Testis (tissue), 3 donors: ENCODE measurements around the gene CCDC188. TPM values are rescaled to one million over a fixed set of nuclear protein-coding genes. Genes with fewer than 3 reads are reported as not detected.

Experiments used
- DNase-seq: peaks from one replicate; pipeline ENCODE4 v3.0.0-alpha.2; 2019
- H3K27ac ChIP-seq, 2 donors: fragments of 200-600 bp; sonication (generic); one replicate each; pipeline ENCODE4 v1.5.1; 2019
- H3K27me3 ChIP-seq: fragments of 200-600 bp; sonication (generic); one replicate; pipeline ENCODE4 v1.5.1; 2019
- H3K36me3 ChIP-seq: fragments of 200-600 bp; sonication (generic); one replicate; pipeline ENCODE4 v1.5.1; 2017; ENCODE audit warnings: low read depth; ENCODE audit errors: missing control alignments
- H3K4me1 ChIP-seq: fragments of 200-600 bp; sonication (generic); one replicate; pipeline ENCODE4 v1.5.1; 2019
- H3K4me3 ChIP-seq, 2 donors: fragments of 200-600 bp; sonication (generic); one replicate each; pipeline ENCODE4 v1.5.1; 2017 to 2019
- H3K9me3 ChIP-seq: fragments of 200-600 bp; sonication (generic); one replicate; pipeline ENCODE4 v1.5.1; 2017
- POLR2A ChIP-seq: fragments of 450-650 bp; IDR thresholded peaks from one replicate; pipeline ENCODE4 v1.6.1; 2017; ENCODE audit warnings: antibody characterized with exemption, mild to moderate bottlenecking, moderate library complexity
- WGBS, 2 donors: methylation state at CpG; one replicate each; pipeline ENCODE4 v1.1.5; 2018; 5-methylcytosine and 5-hydroxymethylcytosine counted together
- intact Hi-C: fragments of 100-400 bp; cut with DNase I; formaldehyde crosslinking; loops from one replicate; pipeline ENCODE4 v1.15.1; 2023; ENCODE audit warnings: low total_unique reads
- polyA plus RNA-seq: library from polyadenylated mRNA; stranded (reverse); fragments of 350-450 nt; fragmentation: Illumina TruSeq; extraction: RNeasy Lipid Tissue Mini Kit (QIAGEN cat#74804); gene quantifications from one replicate; pipeline ENCODE4 v1.2.3, GENCODE V29; 2014; ENCODE audit warnings: low read depth, low replicate concordance; ENCODE audit not compliant: insufficient read depth
- total RNA-seq, 2 donors: library from RNA; depleted of rRNA; stranded (reverse); fragments of >200 nt; gene quantifications; one replicate each; pipeline ENCODE4 v1.2.3, GENCODE V29; 2016
- TF ChIP-seq, protein P1 (sequence below), 3 experiments: fragments of 450-650 bp in 2 of 3; fragments of 200-600 bp in 1 of 3; sonication (generic) in 1 of 3; IDR thresholded peaks; one replicate each; pipeline ENCODE4 v1.5.1; 2016 to 2019; ENCODE audit warnings: antibody characterized with exemption in 3 of 3, mild to moderate bottlenecking in 2 of 3, moderate library complexity in 1 of 3

CCDC188 gene
- total and polyA plus RNA-seq, 3 donors from 2014 or later = 12.2 to 46.5 (median 33.1) TPM

- Histone ChIP-seq H3K36me3 (no peaks in the 10 kb centered on the region), H3K27me3 (no peaks in the 10 kb centered on the region), H3K27ac (no peak overlapping the region), H3K4me3 (no peak overlapping the region), H3K4me1 (peaks cover 4% of the 10 kb centered on the region), H3K9me3 (no peaks in the 10 kb centered on the region)
- TF ChIP-seq POLR2A = no peak
- TF ChIP-seq, protein P1, sequence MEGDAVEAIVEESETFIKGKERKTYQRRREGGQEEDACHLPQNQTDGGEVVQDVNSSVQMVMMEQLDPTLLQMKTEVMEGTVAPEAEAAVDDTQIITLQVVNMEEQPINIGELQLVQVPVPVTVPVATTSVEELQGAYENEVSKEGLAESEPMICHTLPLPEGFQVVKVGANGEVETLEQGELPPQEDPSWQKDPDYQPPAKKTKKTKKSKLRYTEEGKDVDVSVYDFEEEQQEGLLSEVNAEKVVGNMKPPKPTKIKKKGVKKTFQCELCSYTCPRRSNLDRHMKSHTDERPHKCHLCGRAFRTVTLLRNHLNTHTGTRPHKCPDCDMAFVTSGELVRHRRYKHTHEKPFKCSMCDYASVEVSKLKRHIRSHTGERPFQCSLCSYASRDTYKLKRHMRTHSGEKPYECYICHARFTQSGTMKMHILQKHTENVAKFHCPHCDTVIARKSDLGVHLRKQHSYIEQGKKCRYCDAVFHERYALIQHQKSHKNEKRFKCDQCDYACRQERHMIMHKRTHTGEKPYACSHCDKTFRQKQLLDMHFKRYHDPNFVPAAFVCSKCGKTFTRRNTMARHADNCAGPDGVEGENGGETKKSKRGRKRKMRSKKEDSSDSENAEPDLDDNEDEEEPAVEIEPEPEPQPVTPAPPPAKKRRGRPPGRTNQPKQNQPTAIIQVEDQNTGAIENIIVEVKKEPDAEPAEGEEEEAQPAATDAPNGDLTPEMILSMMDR (IDR thresholded peaks at IDR 0.05) = no peak
- 80% methylated on average over 32 of the region's 32 CpGs; no CpG with 5 or more reads in 1 of the 2 donors for WGBS, 2 donors
- intact Hi-C loops = no loop called here
- DNase-seq = no peak
These were observed 1.3 kb downstream of the CCDC188 start for GRCh38 chr22:20149257-20150250.

GRCh38 chr22:20148414-20148813, 2.4 kb downstream of the CCDC188 start:
- no peak overlapping the region for H3K27ac ChIP-seq
- WGBS, 2 donors = 63 to 90% methylated on average over 4 to 18 of the region's 18 CpGs
- no peak for DNase-seq
- H3K36me3 ChIP-seq = no peaks in the 10 kb centered on the region
- TF ChIP-seq POLR2A = no peak
- TF ChIP-seq, protein P1 (IDR thresholded peaks at IDR 0.05) = no peak
- intact Hi-C loops = no loop called here
- H3K9me3 ChIP-seq = no peaks in the 10 kb centered on the region
- no peaks in the 10 kb centered on the region for H3K4me1 ChIP-seq
- H3K4me3 ChIP-seq = no peak overlapping the region
- H3K27me3 ChIP-seq = no peaks in the 10 kb centered on the region

GRCh38 chr22:20147237-20147988, 3.4 kb downstream of the CCDC188 start:
- no peaks in the 10 kb centered on the region for H3K27me3 ChIP-seq
- no peak for DNase-seq
- no peaks in the 10 kb centered on the region for H3K36me3 ChIP-seq
- WGBS, 2 donors = 85 to 91% methylated on average over 5 to 14 of the region's 14 CpGs
- no peak overlapping the region for H3K4me3 ChIP-seq
- no peaks in the 10 kb centered on the region for H3K9me3 ChIP-seq
- H3K27ac ChIP-seq = no peak overlapping the region
- intact Hi-C loops = no loop called here
- H3K4me1 ChIP-seq = no peaks in the 10 kb centered on the region
- TF ChIP-seq, protein P1 (IDR thresholded peaks at IDR 0.05) = no peak
- no peak for TF ChIP-seq POLR2A

DNA sequence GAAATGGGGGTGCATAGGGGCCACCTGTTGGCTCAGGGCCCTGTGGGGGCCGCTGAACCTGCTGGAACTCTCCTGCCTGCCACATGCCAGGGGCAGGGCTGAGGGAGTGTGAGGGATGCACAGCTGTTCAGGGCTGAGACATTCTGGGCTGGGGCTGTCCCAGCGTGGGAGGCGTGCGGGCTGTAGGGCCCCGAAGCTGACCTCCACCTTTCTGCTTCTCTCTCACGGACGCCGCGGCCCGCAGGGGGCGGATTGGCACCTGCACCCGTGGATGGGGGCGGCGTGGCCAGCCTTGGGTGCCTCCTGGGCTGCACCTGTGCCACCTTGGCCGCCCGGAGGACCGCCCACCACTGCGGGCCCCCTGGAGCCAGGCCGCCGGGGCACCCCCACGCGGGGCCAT, 4.1 kb downstream of the CCDC188 start:
- no peak for DNase-seq
- intact Hi-C loops = no loop called here
- no peak overlapping the region for H3K27ac ChIP-seq
- WGBS, 2 donors = 62 to 70% methylated on average over 4 to 22 of the region's 22 CpGs
- no peaks in the 10 kb centered on the region for H3K36me3 ChIP-seq
- no peaks in the 10 kb centered on the region for H3K9me3 ChIP-seq
- no peak overlapping the region for H3K4me3 ChIP-seq
- H3K4me1 ChIP-seq = no peaks in the 10 kb centered on the region
- H3K27me3 ChIP-seq = no peaks in the 10 kb centered on the region
- no peak for TF ChIP-seq POLR2A
- TF ChIP-seq, protein P1 (IDR thresholded peaks at IDR 0.05) = no peak
